SK-N-SH treated with all-trans-retinoic acid at 6 μM for 48 hours (cell line): Measurements from ENCODE around the gene SLC1A5.

Source experiments
- ATAC-seq: fragments of 200-7000 bp; cut with Tn5 transposase; 3 replicates; pipeline ENCODE4 v1.9.1; 2020; ENCODE audit warnings: mild to moderate bottlenecking, moderate library complexity
- ARNTL ChIP-seq: fragments of 450-650 bp; formaldehyde crosslinking; IDR thresholded peaks from 2 replicates; pipeline ENCODE4 v1.5.0; 2020; ENCODE audit warnings: low read depth, mild to moderate bottlenecking, moderate library complexity, borderline replicate concordance
- BACH2 ChIP-seq: fragments of 250-450 bp; sonication (Bioruptor Pico); IDR thresholded peaks from 2 replicates; pipeline ENCODE4 v1.9.0; 2021; ENCODE audit warnings: mild to moderate bottlenecking, borderline replicate concordance
- CREB5 ChIP-seq: fragments of 250-450 bp; sonication (Bioruptor Pico); IDR thresholded peaks from 2 replicates; pipeline ENCODE4 v1.5.1; 2020; ENCODE audit warnings: low read depth, mild to moderate bottlenecking, moderate library complexity
- CSDC2 ChIP-seq: fragments of 250-450 bp; sonication (Bioruptor Pico); IDR thresholded peaks from 2 replicates; pipeline ENCODE4 v1.5.0; 2020; ENCODE audit warnings: mild to moderate bottlenecking, moderate library complexity
- CSRNP3 ChIP-seq: fragments of 250-450 bp; sonication (Bioruptor Pico); IDR thresholded peaks from 2 replicates; pipeline ENCODE4 v1.5.1; 2021; ENCODE audit warnings: mild to moderate bottlenecking, moderate library complexity
- GLIS3 ChIP-seq: fragments of 250-450 bp; sonication (Bioruptor Pico); IDR thresholded peaks from 2 replicates; pipeline ENCODE4 v1.5.0; 2020; ENCODE audit warnings: mild to moderate bottlenecking, moderate library complexity
- ISL1 ChIP-seq: fragments of 250-450 bp; sonication (Bioruptor Pico); IDR thresholded peaks from 2 replicates; pipeline ENCODE4 v2.1.2; 2022; ENCODE audit warnings: mild to moderate bottlenecking, moderate library complexity
- OSR1 ChIP-seq: fragments of 250-450 bp; sonication (Bioruptor Pico); IDR thresholded peaks from 2 replicates; pipeline ENCODE4 v1.8.0; 2022; ENCODE audit warnings: moderate library complexity, mild to moderate bottlenecking, inconsistent platforms
- PPARA ChIP-seq: fragments of 250-450 bp; sonication (Bioruptor Pico); IDR thresholded peaks from 2 replicates; pipeline ENCODE4 v1.5.0; 2020; ENCODE audit warnings: mild to moderate bottlenecking, borderline replicate concordance
- RARB ChIP-seq: fragments of 250-450 bp; sonication (Bioruptor Pico); IDR thresholded peaks from 2 replicates; pipeline ENCODE4 v1.8.0; 2021; ENCODE audit warnings: mild to moderate bottlenecking, moderate library complexity
- SNAI2 ChIP-seq: fragments of 250-450 bp; sonication (Bioruptor Pico); IDR thresholded peaks from 2 replicates; pipeline ENCODE4 v1.5.0; 2020; ENCODE audit warnings: mild to moderate bottlenecking, moderate library complexity
- TCF4 ChIP-seq: fragments of 250-450 bp; sonication (Bioruptor Pico); IDR thresholded peaks from 2 replicates; pipeline ENCODE4 v1.8.0; 2021; ENCODE audit warnings: mild to moderate bottlenecking, moderate library complexity, borderline replicate concordance
- TOX ChIP-seq: fragments of 250-450 bp; sonication (Bioruptor Pico); IDR thresholded peaks from 2 replicates; pipeline ENCODE4 v1.8.0; 2021; ENCODE audit warnings: mild to moderate bottlenecking, moderate library complexity, borderline replicate concordance
- ZFP3 ChIP-seq: fragments of 250-450 bp; sonication (Bioruptor Pico); IDR thresholded peaks from 2 replicates; pipeline ENCODE4 v1.5.0; 2020; ENCODE audit warnings: mild to moderate bottlenecking, moderate library complexity
- ZFP30 ChIP-seq: fragments of 450-650 bp; formaldehyde crosslinking; IDR thresholded peaks from 2 replicates; pipeline ENCODE4 v1.5.0; 2022; ENCODE audit warnings: mild to moderate bottlenecking, moderate library complexity
- ZNF70 ChIP-seq: fragments of 450-650 bp; formaldehyde crosslinking; IDR thresholded peaks from 2 replicates; pipeline ENCODE4 v1.5.0; 2020; ENCODE audit warnings: mild to moderate bottlenecking, moderate library complexity
- ZNF8 ChIP-seq: fragments of 450-650 bp; formaldehyde crosslinking; IDR thresholded peaks from 2 replicates; pipeline ENCODE4 v1.5.0; 2020; ENCODE audit warnings: mild to moderate bottlenecking, moderate library complexity
- TF ChIP-seq, protein P1 (sequence below): fragments of 250-450 bp; sonication (Bioruptor Pico); IDR thresholded peaks from 2 replicates; pipeline ENCODE4 v1.5.0; 2020; ENCODE audit warnings: mild to moderate bottlenecking, moderate library complexity

The SLC1A5 gene

DNA sequence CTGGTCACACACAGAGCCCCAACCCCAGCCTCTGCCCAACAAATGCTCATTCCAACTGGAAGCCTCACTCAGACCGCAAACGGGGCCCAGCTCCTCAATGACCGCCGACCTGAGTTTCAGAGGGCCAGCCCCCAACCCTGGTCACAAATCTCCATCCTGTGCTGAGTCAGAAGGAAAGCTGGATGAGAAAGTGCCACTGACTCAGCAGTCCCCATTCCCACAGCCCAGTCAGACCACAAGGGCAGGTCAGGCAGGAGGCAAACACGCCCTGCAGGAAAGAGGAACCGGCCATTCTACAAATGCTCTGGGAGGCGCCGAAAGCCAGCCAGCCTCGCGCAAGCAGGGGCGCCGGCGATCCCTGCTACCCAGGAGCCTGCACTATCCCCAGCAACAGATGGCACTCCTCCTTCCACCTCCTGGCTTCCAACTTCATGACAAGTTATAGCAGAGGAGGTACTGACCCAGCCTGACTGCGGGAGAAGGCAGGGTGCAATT, 57.3 kb downstream of the SLC1A5 start:
- TF ChIP-seq SNAI2 (CRISPR knock-in tag) (no peak), ZNF70 (no peak), CSRNP3 (CRISPR knock-in tag) (no peak), ISL1 (CRISPR knock-in tag) (no peak)
- peak; percentile 61 for ATAC-seq

DNA sequence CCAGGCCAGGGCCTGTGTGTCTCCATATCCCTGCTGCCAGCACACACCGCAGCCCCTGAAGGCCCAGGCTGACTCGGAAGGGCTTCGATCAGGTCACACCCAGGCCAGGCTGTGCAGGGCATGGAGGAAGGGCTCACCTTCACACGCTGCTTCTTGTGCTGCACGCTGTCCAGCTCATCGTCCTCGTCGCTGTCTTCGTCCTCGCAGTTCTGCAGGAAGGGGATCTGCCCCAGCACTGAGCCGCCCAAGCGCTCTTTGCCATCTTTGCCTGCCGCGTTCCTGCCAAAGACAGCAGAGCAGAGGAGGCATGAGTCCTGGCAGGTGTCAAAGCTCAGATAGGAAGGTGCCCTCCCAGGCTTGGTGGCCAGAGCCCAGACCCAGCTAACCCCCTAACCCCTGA, 57.8 kb downstream of the SLC1A5 start:
- ATAC-seq: no peak; the same call in 2 of the 3 replicates
- TF ChIP-seq ISL1 (CRISPR knock-in tag) (no peak), ZNF70 (no peak), SNAI2 (CRISPR knock-in tag) (no peak), OSR1 (no peak), ZFP3 (no peak), CREB5 (CRISPR knock-in tag) (no peak), TOX (CRISPR knock-in tag) (no peak), GLIS3 (CRISPR knock-in tag) (no peak), CSRNP3 (CRISPR knock-in tag) (no peak), ZFP30 (CRISPR knock-in tag) (no peak), TCF4 (CRISPR knock-in tag) (no peak), BACH2 (CRISPR knock-in tag) (no peak), RARB (CRISPR knock-in tag) (no peak), ARNTL (CRISPR knock-in tag) (no peak), ZNF8 (no peak)
- TF ChIP-seq, protein P1, sequence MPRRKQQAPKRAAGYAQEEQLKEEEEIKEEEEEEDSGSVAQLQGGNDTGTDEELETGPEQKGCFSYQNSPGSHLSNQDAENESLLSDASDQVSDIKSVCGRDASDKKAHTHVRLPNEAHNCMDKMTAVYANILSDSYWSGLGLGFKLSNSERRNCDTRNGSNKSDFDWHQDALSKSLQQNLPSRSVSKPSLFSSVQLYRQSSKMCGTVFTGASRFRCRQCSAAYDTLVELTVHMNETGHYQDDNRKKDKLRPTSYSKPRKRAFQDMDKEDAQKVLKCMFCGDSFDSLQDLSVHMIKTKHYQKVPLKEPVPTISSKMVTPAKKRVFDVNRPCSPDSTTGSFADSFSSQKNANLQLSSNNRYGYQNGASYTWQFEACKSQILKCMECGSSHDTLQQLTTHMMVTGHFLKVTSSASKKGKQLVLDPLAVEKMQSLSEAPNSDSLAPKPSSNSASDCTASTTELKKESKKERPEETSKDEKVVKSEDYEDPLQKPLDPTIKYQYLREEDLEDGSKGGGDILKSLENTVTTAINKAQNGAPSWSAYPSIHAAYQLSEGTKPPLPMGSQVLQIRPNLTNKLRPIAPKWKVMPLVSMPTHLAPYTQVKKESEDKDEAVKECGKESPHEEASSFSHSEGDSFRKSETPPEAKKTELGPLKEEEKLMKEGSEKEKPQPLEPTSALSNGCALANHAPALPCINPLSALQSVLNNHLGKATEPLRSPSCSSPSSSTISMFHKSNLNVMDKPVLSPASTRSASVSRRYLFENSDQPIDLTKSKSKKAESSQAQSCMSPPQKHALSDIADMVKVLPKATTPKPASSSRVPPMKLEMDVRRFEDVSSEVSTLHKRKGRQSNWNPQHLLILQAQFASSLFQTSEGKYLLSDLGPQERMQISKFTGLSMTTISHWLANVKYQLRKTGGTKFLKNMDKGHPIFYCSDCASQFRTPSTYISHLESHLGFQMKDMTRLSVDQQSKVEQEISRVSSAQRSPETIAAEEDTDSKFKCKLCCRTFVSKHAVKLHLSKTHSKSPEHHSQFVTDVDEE (CRISPR knock-in tag): no peak
- TF ChIP-seq, all 23 proteins: peak for 0

- ATAC-seq: no peak
Observed at GRCh38 chr19:46730187-46730586, 58.2 kb downstream of the SLC1A5 start.

More at GRCh38 chr19:46730187-46730586, 58.2 kb downstream of the SLC1A5 start:
- TF ChIP-seq CSRNP3 (CRISPR knock-in tag) (no peak), CSDC2 (no peak), BACH2 (CRISPR knock-in tag) (no peak), TCF4 (CRISPR knock-in tag) (no peak), ARNTL (CRISPR knock-in tag) (no peak), ZNF8 (no peak), GLIS3 (CRISPR knock-in tag) (no peak), PPARA (CRISPR knock-in tag) (no peak), ZNF70 (no peak)
